OCI-LY3 (cell line): ENCODE measurements around the gene ABHD18.
"Not testable (repeated sequence)": the region's sequence is repeated elsewhere in the genome, so short reads cannot be mapped to it uniquely, and the experiment has no call there.

Experiments used
- H2AFZ ChIP-seq: fragments of 200-600, 300-600 bp; shearing (Covaris generic); 2 replicates; pipeline ENCODE4 v1.6.0; 2014; ENCODE audit warnings: antibody characterized with exemption, low read depth, low read length
- H3K27ac ChIP-seq: fragments of 200-600, 300-600 bp; sonication (generic); 2 replicates; pipeline ENCODE4 v1.5.1; 2014; ENCODE audit warnings: mild to moderate bottlenecking, low read length, moderate library complexity, mixed read lengths
- H3K27me3 ChIP-seq: fragments of 200-600, 300-600 bp; sonication (generic); 2 replicates; pipeline ENCODE4 v1.6.1; 2014; ENCODE audit warnings: low read depth, low read length, mixed read lengths
- H3K36me3 ChIP-seq: fragments of 200-600, 300-600 bp; sonication (generic); replicated peaks from 2 replicates; pipeline ENCODE3; 2014; ENCODE audit warnings: low read depth, low read length, mixed read lengths
- H3K4me1 ChIP-seq: fragments of 300-600, 200-600 bp; sonication (generic); 2 replicates; pipeline ENCODE4 v1.6.1; 2014; ENCODE audit warnings: low read length, mixed read lengths
- H3K4me2 ChIP-seq: fragments of 200-600, 300-600 bp; sonication (generic); 2 replicates; pipeline ENCODE4 v1.6.1; 2014; ENCODE audit warnings: low read length, mixed read lengths
- H3K4me3 ChIP-seq: fragments of 300-600, 200-600 bp; sonication (generic); 2 replicates; pipeline ENCODE4 v1.5.1; 2014; ENCODE audit warnings: antibody characterized with exemption, mild to moderate bottlenecking, low read length, moderate library complexity
- H3K79me2 ChIP-seq: fragments of 300-600, 200-600 bp; shearing (Covaris generic); 2 replicates; pipeline ENCODE4 v1.6.1; 2014; ENCODE audit warnings: mild to moderate bottlenecking, low read length, mixed read lengths
- H3K9ac ChIP-seq: fragments of 300-600, 200-600 bp; shearing (Covaris generic); 2 replicates; pipeline ENCODE4 v1.6.0; 2014; ENCODE audit warnings: mild to moderate bottlenecking, low read length, moderate library complexity
- H3K9me3 ChIP-seq: fragments of 200-600, 300-600 bp; shearing (Covaris generic); 2 replicates; pipeline ENCODE4 v1.6.1; 2014; ENCODE audit warnings: low read length, mixed read lengths; ENCODE audit not compliant: insufficient read depth
- H4K20me1 ChIP-seq: fragments of 200-600, 300-600 bp; sonication (generic); 2 replicates; pipeline ENCODE4 v1.6.1; 2016; ENCODE audit warnings: low read length, mixed read lengths; ENCODE audit not compliant: insufficient read depth
- CTCF ChIP-seq: fragments of 200-600, 300-600 bp; sonication (generic); IDR thresholded peaks from 2 replicates; pipeline ENCODE4 v1.5.1; 2014; ENCODE audit warnings: antibody characterized with exemption, low read length, low read depth
- EZH2phosphoT487 ChIP-seq: fragments of 200-600 bp; shearing (Covaris generic); IDR thresholded peaks from 2 replicates; pipeline ENCODE4 v1.6.1; 2018; ENCODE audit warnings: antibody characterized with exemption, mixed run types, low read depth

Gene ABHD18

DNA sequence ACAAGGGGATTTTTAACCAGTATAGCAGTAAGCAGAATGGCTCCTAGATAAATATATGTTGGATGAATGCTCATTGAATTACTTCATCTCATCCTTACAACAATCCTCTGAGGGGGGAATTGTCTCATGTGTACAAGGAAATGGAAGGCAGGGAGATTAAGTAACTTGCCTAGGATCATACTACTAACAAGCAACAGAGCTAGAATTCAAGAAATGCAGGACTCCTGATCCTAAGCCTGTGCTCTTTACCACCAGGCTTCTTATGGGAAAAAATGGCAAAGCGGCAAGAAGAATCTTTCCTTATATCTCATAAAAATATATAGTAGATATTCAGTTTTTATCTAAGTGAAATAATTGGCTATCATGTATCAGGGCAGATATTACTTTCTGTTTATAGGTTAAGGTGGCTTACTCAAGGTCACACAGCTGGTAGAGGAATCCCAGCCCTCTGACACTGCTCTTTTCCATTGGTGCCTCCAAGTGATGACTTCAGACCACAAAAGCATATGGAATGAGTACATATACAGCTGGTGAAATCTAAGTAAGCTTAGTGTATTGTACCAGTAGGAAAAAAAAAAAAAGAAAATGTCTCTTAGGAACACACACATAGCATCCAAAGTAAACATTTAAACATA is 2.1 kb downstream of the ABHD18 start:
- H3K4me2 ChIP-seq = no peak overlapping the region
- peaks cover 16% of the 10 kb centered on the region for H3K4me1 ChIP-seq

GRCh38 chr4:127968586-127968985 is 3.4 kb downstream of the ABHD18 start:
- H3K4me2 ChIP-seq = no peak overlapping the region
- H4K20me1 ChIP-seq = no peaks in the 10 kb centered on the region
- H2AFZ ChIP-seq = no peak overlapping the region
- no peaks in the 10 kb centered on the region for H3K9me3 ChIP-seq
- no peak overlapping the region for H3K27ac ChIP-seq
- no peak overlapping the region for H3K4me3 ChIP-seq
- peaks cover 8% of the 10 kb centered on the region for H3K4me1 ChIP-seq
- peaks cover 5% of the 10 kb centered on the region for H3K36me3 ChIP-seq
- H3K27me3 ChIP-seq = no peaks in the 10 kb centered on the region
- H3K9ac ChIP-seq = no peak overlapping the region
- TF ChIP-seq CTCF (no peak), EZH2phosphoT487 (no peak)
- H3K79me2 ChIP-seq = peaks cover 63% of the 10 kb centered on the region

More for the DNA sequence above, 2.1 kb downstream of the ABHD18 start:
- H3K36me3 ChIP-seq = peaks cover 5% of the 10 kb centered on the region
- peaks cover 75% of the 10 kb centered on the region for H3K79me2 ChIP-seq
- H4K20me1 ChIP-seq = peaks cover 2% of the 10 kb centered on the region; the same call in 1 of the 2 replicates
- H3K4me3 ChIP-seq = no peak overlapping the region
- H3K27ac ChIP-seq = no peak overlapping the region
- H3K9ac ChIP-seq = no peak overlapping the region
- TF ChIP-seq EZH2phosphoT487 = no peak
- no peak for TF ChIP-seq CTCF
- no peak overlapping the region for H2AFZ ChIP-seq
- no peaks in the 10 kb centered on the region for H3K27me3 ChIP-seq
- no peaks in the 10 kb centered on the region for H3K9me3 ChIP-seq

DNA sequence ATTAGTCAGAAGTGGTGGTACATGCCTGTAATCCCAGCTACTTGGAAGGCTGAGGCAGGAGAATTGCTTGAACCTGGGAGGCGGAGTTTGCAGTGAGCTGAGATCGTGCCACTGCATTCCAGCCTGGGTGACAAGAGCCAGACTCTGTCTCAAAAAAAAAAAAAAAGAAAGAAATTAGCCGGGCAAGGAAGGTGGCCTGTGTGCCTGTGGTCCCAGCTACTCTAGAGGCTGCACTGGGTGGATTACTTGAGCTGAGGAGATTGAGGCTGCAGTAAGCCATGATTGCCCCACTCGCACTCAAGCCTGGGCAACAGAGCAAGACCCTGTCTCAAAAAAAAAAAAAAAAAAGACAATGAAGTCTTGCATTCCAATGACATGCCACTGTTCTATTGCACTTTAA is 5.7 kb downstream of the ABHD18 start:
- not testable (repeated sequence) for H4K20me1 ChIP-seq, H3K4me2 ChIP-seq, H3K4me3 ChIP-seq, H3K27me3 ChIP-seq, H3K4me1 ChIP-seq, H2AFZ ChIP-seq, H3K9me3 ChIP-seq, H3K36me3 ChIP-seq, H3K9ac ChIP-seq, H3K27ac ChIP-seq
- peaks cover 47% of the 10 kb centered on the region for H3K79me2 ChIP-seq

GRCh38 chr4:127975121-127975770 is 10.0 kb downstream of the ABHD18 start:
- no peak overlapping the region for H3K4me2 ChIP-seq
- no peaks in the 10 kb centered on the region for H3K4me1 ChIP-seq
- no peak for TF ChIP-seq CTCF
- no peak for TF ChIP-seq EZH2phosphoT487
- H3K27ac ChIP-seq = no peak overlapping the region
- H3K9ac ChIP-seq = no peak overlapping the region
- no peaks in the 10 kb centered on the region for H4K20me1 ChIP-seq
- no peaks in the 10 kb centered on the region for H3K27me3 ChIP-seq
- peaks cover 12% of the 10 kb centered on the region for H3K36me3 ChIP-seq
- peaks cover 13% of the 10 kb centered on the region for H3K79me2 ChIP-seq
- H2AFZ ChIP-seq = no peak overlapping the region
- H3K9me3 ChIP-seq = no peaks in the 10 kb centered on the region
- no peak overlapping the region for H3K4me3 ChIP-seq
